ENCODE data around the gene MYO1H.
"Not testable (repeated sequence)": the region's sequence is repeated elsewhere in the genome, so short reads cannot be mapped to it uniquely, and the experiment has no call there.

The MYO1H gene

GRCh38 chr12:109377139-109377685 lies 29.5 kb downstream of the MYO1H start:
- H3K9me3 Mint-ChIP-seq = no peaks in the 10 kb centered on the region
- no peak overlapping the region for H3K27ac Mint-ChIP-seq
- no peaks in the 10 kb centered on the region for H3K36me3 Mint-ChIP-seq (ENCODE audit: low read depth)
- H3K4me1 Mint-ChIP-seq (ENCODE audit: low read depth) = peaks cover 3% of the 10 kb centered on the region
- DNase-seq (ENCODE audit: low spot score) = no peak
- H3K27me3 Mint-ChIP-seq (ENCODE audit: low read depth) = peaks cover 47% of the 10 kb centered on the region
- H3K4me3 Mint-ChIP-seq = no peak overlapping the region

GRCh38 chr12:109378569-109378968 lies 30.9 kb downstream of the MYO1H start:
- no peak overlapping the region for H3K27ac Mint-ChIP-seq
- peaks cover 3% of the 10 kb centered on the region for H3K4me1 Mint-ChIP-seq (ENCODE audit: low read depth)

GRCh38 chr12:109382031-109382430 lies 34.3 kb downstream of the MYO1H start:
- Mint-ChIP-seq H3K27ac (no peak overlapping the region), H3K9me3 (no peaks in the 10 kb centered on the region), H3K27me3 (ENCODE audit: low read depth) (peaks cover 29% of the 10 kb centered on the region), H3K4me3 (no peak overlapping the region), H3K4me1 (ENCODE audit: low read depth) (peaks cover 3% of the 10 kb centered on the region), H3K36me3 (ENCODE audit: low read depth) (no peaks in the 10 kb centered on the region)
- no peak for DNase-seq (ENCODE audit: low spot score)

More at GRCh38 chr12:109378569-109378968, 30.9 kb downstream of the MYO1H start:
- no peak overlapping the region for H3K4me3 Mint-ChIP-seq
- H3K9me3 Mint-ChIP-seq = no peaks in the 10 kb centered on the region
- H3K36me3 Mint-ChIP-seq (ENCODE audit: low read depth) = no peaks in the 10 kb centered on the region
- peaks cover 48% of the 10 kb centered on the region for H3K27me3 Mint-ChIP-seq (ENCODE audit: low read depth)
- no peak for DNase-seq (ENCODE audit: low spot score)

GRCh38 chr12:109383240-109383639 lies 35.5 kb downstream of the MYO1H start:
- Mint-ChIP-seq H3K9me3 (peaks cover 6% of the 10 kb centered on the region), H3K4me3 (no peak overlapping the region), H3K27me3 (ENCODE audit: low read depth) (peaks cover 25% of the 10 kb centered on the region), H3K36me3 (ENCODE audit: low read depth) (no peaks in the 10 kb centered on the region), H3K4me1 (ENCODE audit: low read depth) (peaks cover 3% of the 10 kb centered on the region), H3K27ac (no peak overlapping the region)
- no peak for DNase-seq (ENCODE audit: low spot score)

- DNase-seq (ENCODE audit: low spot score) = no peak
- peaks cover 21% of the 10 kb centered on the region for H3K27me3 Mint-ChIP-seq (ENCODE audit: low read depth)
Measured at GRCh38 chr12:109385339-109386058, 37.8 kb downstream of the MYO1H start.

GRCh38 chr12:109386059-109386433 lies 38.3 kb downstream of the MYO1H start:
- Mint-ChIP-seq H3K9me3 (peaks cover 6% of the 10 kb centered on the region), H3K4me1 (ENCODE audit: low read depth) (no peaks in the 10 kb centered on the region), H3K36me3 (ENCODE audit: low read depth) (no peaks in the 10 kb centered on the region), H3K27ac (no peak overlapping the region), H3K27me3 (ENCODE audit: low read depth) (peaks cover 20% of the 10 kb centered on the region), H3K4me3 (no peak overlapping the region)
- DNase-seq (ENCODE audit: low spot score) = no peak

More at GRCh38 chr12:109385339-109386058, 37.8 kb downstream of the MYO1H start:
- Mint-ChIP-seq H3K4me3 (no peak overlapping the region), H3K36me3 (ENCODE audit: low read depth) (no peaks in the 10 kb centered on the region), H3K4me1 (ENCODE audit: low read depth) (no peaks in the 10 kb centered on the region), H3K9me3 (peaks cover 6% of the 10 kb centered on the region), H3K27ac (no peak overlapping the region)

GRCh38 chr12:109387425-109388166 lies 39.9 kb downstream of the MYO1H start:
- peaks cover 6% of the 10 kb centered on the region for H3K9me3 Mint-ChIP-seq
- no peaks in the 10 kb centered on the region for H3K36me3 Mint-ChIP-seq (ENCODE audit: low read depth)
- peaks cover 28% of the 10 kb centered on the region for H3K27me3 Mint-ChIP-seq (ENCODE audit: low read depth)
- H3K4me3 Mint-ChIP-seq = no peak overlapping the region
- no peaks in the 10 kb centered on the region for H3K4me1 Mint-ChIP-seq (ENCODE audit: low read depth)
- DNase-seq (ENCODE audit: low spot score) = no peak
- no peak overlapping the region for H3K27ac Mint-ChIP-seq

GRCh38 chr12:109388167-109388563 lies 40.5 kb downstream of the MYO1H start:
- Mint-ChIP-seq H3K27me3 (ENCODE audit: low read depth) (peaks cover 27% of the 10 kb centered on the region), H3K9me3 (peaks cover 6% of the 10 kb centered on the region), H3K4me3 (no peak overlapping the region), H3K36me3 (ENCODE audit: low read depth) (no peaks in the 10 kb centered on the region), H3K4me1 (ENCODE audit: low read depth) (no peaks in the 10 kb centered on the region), H3K27ac (no peak overlapping the region)
- no peak for DNase-seq (ENCODE audit: low spot score)

GRCh38 chr12:109389146-109389545 lies 41.4 kb downstream of the MYO1H start:
- Mint-ChIP-seq H3K4me1 (ENCODE audit: low read depth) (no peaks in the 10 kb centered on the region), H3K9me3 (peaks cover 6% of the 10 kb centered on the region), H3K4me3 (no peak overlapping the region), H3K27me3 (ENCODE audit: low read depth) (peaks cover 21% of the 10 kb centered on the region), H3K27ac (no peak overlapping the region), H3K36me3 (ENCODE audit: low read depth) (no peaks in the 10 kb centered on the region)
- DNase-seq (ENCODE audit: low spot score) = no peak

- Mint-ChIP-seq H3K36me3 (ENCODE audit: low read depth) (no peaks in the 10 kb centered on the region), H3K4me1 (ENCODE audit: low read depth) (no peaks in the 10 kb centered on the region), H3K27ac (no peak overlapping the region), H3K27me3 (ENCODE audit: low read depth) (peaks cover 21% of the 10 kb centered on the region), H3K4me3 (no peak overlapping the region), H3K9me3 (no peaks in the 10 kb centered on the region)
- DNase-seq (ENCODE audit: low spot score) = no peak
Measured at GRCh38 chr12:109393437-109394345, 46.0 kb downstream of the MYO1H start.

GRCh38 chr12:109394891-109395290 lies 47.2 kb downstream of the MYO1H start:
- H3K4me1 Mint-ChIP-seq (ENCODE audit: low read depth) = no peaks in the 10 kb centered on the region
- no peaks in the 10 kb centered on the region for H3K9me3 Mint-ChIP-seq
- H3K36me3 Mint-ChIP-seq (ENCODE audit: low read depth) = no peaks in the 10 kb centered on the region
- DNase-seq (ENCODE audit: low spot score) = no peak
- H3K27me3 Mint-ChIP-seq (ENCODE audit: low read depth) = peaks cover 20% of the 10 kb centered on the region
- no peak overlapping the region for H3K4me3 Mint-ChIP-seq
- no peak overlapping the region for H3K27ac Mint-ChIP-seq

GRCh38 chr12:109404841-109405240 lies 57.1 kb downstream of the MYO1H start:
- not testable (repeated sequence) for H3K36me3 Mint-ChIP-seq (ENCODE audit: low read depth); H3K27ac Mint-ChIP-seq; H3K4me1 Mint-ChIP-seq (ENCODE audit: low read depth); H3K4me3 Mint-ChIP-seq; H3K9me3 Mint-ChIP-seq; DNase-seq (ENCODE audit: low spot score)
- H3K27me3 Mint-ChIP-seq (ENCODE audit: low read depth) = peaks cover 22% of the 10 kb centered on the region

- H3K27me3 Mint-ChIP-seq (ENCODE audit: low read depth) = peaks cover 22% of the 10 kb centered on the region
- H3K4me3 Mint-ChIP-seq; H3K4me1 Mint-ChIP-seq (ENCODE audit: low read depth); H3K36me3 Mint-ChIP-seq (ENCODE audit: low read depth); DNase-seq (ENCODE audit: low spot score); H3K9me3 Mint-ChIP-seq; H3K27ac Mint-ChIP-seq: not testable (repeated sequence)
Measured at GRCh38 chr12:109406147-109406546, 58.4 kb downstream of the MYO1H start.

Data from T-helper 2 cell treated with Interferon-gamma antibody and Interleukin-4, amounts not matched to agents 5 μg/mL and 100 μg/mL, for 36 hours (primary cell).